GM23338 (cell line): Measurements from ENCODE around the gene ERBB3. TPM values are rescaled to one million over a fixed set of nuclear protein-coding genes. Genes with fewer than 3 reads are reported as not detected.
A peak's percentile ranks its signal among the peaks of the same experiment; 100 is the strongest.

Experiments
- ATAC-seq: fragments of 200-7000 bp; cut with Tn5 transposase; 3 replicates; pipeline ENCODE4 v1.9.1; 2020
- DNase-seq: peaks from one replicate; pipeline ENCODE4 v3.0.0-alpha.2; 2015; ENCODE audit warnings: low spot score
- H2AFZ ChIP-seq: fragments of 200-600 bp; sonication (generic); 2 replicates; pipeline ENCODE4 v1.8.0; 2016; ENCODE audit warnings: antibody characterized with exemption, mild to moderate bottlenecking, moderate library complexity
- H3F3A ChIP-seq: fragments of 200-600 bp; sonication (generic); replicated peaks from 2 replicates; pipeline ENCODE4 v1.8.0; 2017; ENCODE audit warnings: antibody characterized with exemption, mixed run types, low read depth
- H3K27ac ChIP-seq: fragments of 200-600 bp; sonication (generic); 2 replicates; pipeline ENCODE4 v1.6.1; 2016; ENCODE audit warnings: low read depth
- H3K27me3 ChIP-seq: fragments of 200-600 bp; sonication (generic); 2 replicates; pipeline ENCODE4 v1.8.0; 2016; ENCODE audit warnings: mild to moderate bottlenecking, mixed run types, moderate library complexity; ENCODE audit not compliant: insufficient read depth
- H3K36me3 ChIP-seq: fragments of 200-600 bp; sonication (generic); 2 replicates; pipeline ENCODE4 v1.8.0; 2016; ENCODE audit warnings: mild to moderate bottlenecking; ENCODE audit not compliant: insufficient read depth
- H3K4me1 ChIP-seq: fragments of 200-600 bp; sonication (generic); 2 replicates; pipeline ENCODE4 v1.8.0; 2016; ENCODE audit warnings: mild to moderate bottlenecking, moderate library complexity; ENCODE audit not compliant: insufficient read depth
- H3K4me2 ChIP-seq: fragments of 200-600 bp; sonication (generic); 2 replicates; pipeline ENCODE4 v1.7.1; 2017; ENCODE audit warnings: mixed run types
- H3K4me3 ChIP-seq: fragments of 200-600 bp; sonication (generic); 2 replicates; pipeline ENCODE4 v1.6.1; 2016; ENCODE audit warnings: mixed run types
- H3K79me2 ChIP-seq: fragments of 200-600 bp; sonication (generic); replicated peaks from 2 replicates; pipeline ENCODE4 v1.8.0; 2017; ENCODE audit warnings: mild to moderate bottlenecking; ENCODE audit not compliant: insufficient read depth
- H3K9me2 ChIP-seq: fragments of 200-600 bp; sonication (generic); 2 replicates; pipeline ENCODE4 v1.8.0; 2017; ENCODE audit not compliant: insufficient read depth
- H4K20me1 ChIP-seq: fragments of 200-600 bp; sonication (generic); replicated peaks from 2 replicates; pipeline ENCODE4 v1.8.0; 2017; ENCODE audit warnings: mild to moderate bottlenecking; ENCODE audit not compliant: insufficient read depth
- H3K27ac Mint-ChIP-seq: 2 replicates; pipeline ENCODE4 v1.8.0; 2020; ENCODE audit warnings: inconsistent platforms, mild to moderate bottlenecking, moderate library complexity, mixed read lengths
- H3K27me3 Mint-ChIP-seq: 3 replicates; pipeline ENCODE4 v1.8.0; 2022; ENCODE audit warnings: low read depth, mild to moderate bottlenecking, moderate library complexity, mixed read lengths, inconsistent platforms; ENCODE audit not compliant: insufficient read depth, poor library complexity
- H3K36me3 Mint-ChIP-seq: 3 replicates; pipeline ENCODE4 v1.8.0; 2021; ENCODE audit warnings: low read depth, mild to moderate bottlenecking, inconsistent platforms, moderate library complexity, mixed read lengths
- H3K4me1 Mint-ChIP-seq: 3 replicates; pipeline ENCODE4 v1.8.0; 2020; ENCODE audit warnings: mild to moderate bottlenecking, inconsistent platforms, mixed read lengths
- H3K4me3 Mint-ChIP-seq: 3 replicates; pipeline ENCODE4 v1.8.0; 2021; ENCODE audit warnings: moderate library complexity, mild to moderate bottlenecking, inconsistent platforms, mixed read lengths
- H3K9me3 Mint-ChIP-seq: 3 replicates; pipeline ENCODE4 v1.8.0; 2020; ENCODE audit warnings: moderate library complexity, mild to moderate bottlenecking, inconsistent platforms, mixed read lengths
- CREB1 ChIP-seq: fragments of 250-450 bp; sonication (Bioruptor Pico); IDR thresholded peaks from 2 replicates; pipeline ENCODE4 v1.5.0; 2020; ENCODE audit warnings: low read depth, mild to moderate bottlenecking, moderate library complexity
- CTCF ChIP-seq, 2 experiments: fragments of 200-600 bp in 1 of 2; sonication (generic) in 1 of 2; conservative IDR thresholded peaks; 2 replicates each; pipeline versions ENCODE4 v1.5.1 to v1.6.1; 2016 to 2017; ENCODE audit warnings: antibody characterized with exemption in 2 of 2, low read depth in 2 of 2, mild to moderate bottlenecking in 2 of 2, moderate library complexity in 1 of 2
- ETS1 ChIP-seq: IDR thresholded peaks from 2 replicates; pipeline ENCODE4 v1.6.1; 2016; ENCODE audit warnings: antibody characterized with exemption
- EZH2 ChIP-seq: fragments of 200-600 bp; sonication (generic); IDR thresholded peaks from one replicate; pipeline ENCODE4 v1.8.0; 2017; ENCODE audit warnings: antibody characterized with exemption, mild to moderate bottlenecking, low read depth; ENCODE audit not compliant: unreplicated experiment
- EZH2phosphoT487 ChIP-seq: fragments of 200-600 bp; sonication (generic); IDR thresholded peaks from one replicate; pipeline ENCODE4 v1.8.1; 2018; ENCODE audit warnings: antibody characterized with exemption; ENCODE audit not compliant: unreplicated experiment
- JUNB ChIP-seq: IDR thresholded peaks from one replicate; pipeline ENCODE4 v1.6.1; 2016; ENCODE audit warnings: antibody characterized with exemption; ENCODE audit not compliant: unreplicated experiment
- NANOG ChIP-seq: IDR thresholded peaks from 2 replicates; pipeline ENCODE4 v1.6.1; 2016; ENCODE audit warnings: antibody characterized with exemption, borderline replicate concordance
- POLR2AphosphoS5 ChIP-seq: IDR thresholded peaks from 2 replicates; pipeline ENCODE4 v1.6.1; 2016; ENCODE audit warnings: antibody characterized with exemption, low read depth
- REST ChIP-seq: IDR thresholded peaks from one replicate; pipeline ENCODE4 v1.6.1; 2018; ENCODE audit warnings: antibody characterized with exemption; ENCODE audit not compliant: unreplicated experiment
- STAT1 ChIP-seq: IDR thresholded peaks from one replicate; pipeline ENCODE4 v1.6.1; 2016; ENCODE audit warnings: antibody characterized with exemption; ENCODE audit not compliant: unreplicated experiment
- ZNF331 ChIP-seq: fragments of 250-450 bp; sonication (Bioruptor Pico); IDR thresholded peaks from 2 replicates; pipeline ENCODE4 v1.5.0; 2020; ENCODE audit warnings: low read depth, mild to moderate bottlenecking, moderate library complexity
- ZNF462 ChIP-seq: fragments of 250-450 bp; sonication (Bioruptor Pico); IDR thresholded peaks from 2 replicates; pipeline ENCODE4 v1.5.0; 2020; ENCODE audit warnings: mild to moderate bottlenecking, moderate library complexity
- polyA plus RNA-seq: library from polyadenylated mRNA; unstranded; fragments of >200 nt; fragmentation: Nextera tagmentation; extraction: Ambion mirVana; gene quantifications from 2 replicates; pipeline ENCODE4 v1.2.1, GENCODE V29; 2016
- total RNA-seq: library from RNA; depleted of rRNA; stranded (reverse); fragments of >200 nt; shearing (Covaris generic); gene quantifications from 2 replicates; pipeline ENCODE4 v1.2.3, GENCODE V29; 2014

The ERBB3 gene
- total and polyA plus RNA-seq, 2 experiments from 2014 or later = 21.0 to 54.4 TPM

GRCh38 chr12:56082382-56082781, 2.4 kb downstream of the ERBB3 start:
- H3K9me2 ChIP-seq = no peaks in the 10 kb centered on the region
- no peak overlapping the region for H3K27ac ChIP-seq
- peaks cover 21% of the 10 kb centered on the region for H4K20me1 ChIP-seq
- peaks cover 38% of the 10 kb centered on the region for H3K4me1 Mint-ChIP-seq
- H3K27me3 ChIP-seq = no peaks in the 10 kb centered on the region
- TF ChIP-seq CREB1 (CRISPR knock-in tag) (no peak), REST (no peak), ZNF331 (no peak), STAT1 (no peak), CTCF (conservative IDR thresholded peaks at IDR 0.05; ENCODE audit: low read depth in 2 of 2) (no peak), JUNB (no peak), NANOG (no peak), EZH2 (no peak), POLR2AphosphoS5 (no peak), ZNF462 (CRISPR knock-in tag) (no peak), EZH2phosphoT487 (no peak), ETS1 (no peak)
- H3K4me2 ChIP-seq = no peak overlapping the region
- H3K27me3 Mint-ChIP-seq = peaks cover 6% of the 10 kb centered on the region
- no peak for ATAC-seq
- DNase-seq = no peak
- peaks cover 30% of the 10 kb centered on the region for H3K79me2 ChIP-seq
- H3K36me3 ChIP-seq = 0 out of 2 replicates have a peak, but pooled peaks cover 11% of the 10 kb centered on the region
- no peak overlapping the region for H2AFZ ChIP-seq
- H3K4me3 Mint-ChIP-seq = 0 out of 3 replicates have a peak overlapping the region, but pooled peaks have one; percentile 90
- no peak overlapping the region for H3K27ac Mint-ChIP-seq
- H3K4me3 ChIP-seq = peak overlapping the region; percentile 84; the same call in 1 of the 2 replicates
- H3K4me1 ChIP-seq = peaks cover 22% of the 10 kb centered on the region
- no peaks in the 10 kb centered on the region for H3K9me3 Mint-ChIP-seq
- peaks cover 39% of the 10 kb centered on the region for H3K36me3 Mint-ChIP-seq
- peaks cover 18% of the 10 kb centered on the region; the same call in 1 of the 2 replicates for H3F3A ChIP-seq
